ENCODE data around the gene KRTAP1-5.
A peak's percentile ranks its signal among the peaks of the same experiment; 100 is the strongest.
"Not testable (repeated sequence)": the region's sequence is repeated elsewhere in the genome, so short reads cannot be mapped to it uniquely, and the experiment has no call there.

KRTAP1-5 gene

GRCh38 chr17:41048441-41048840 lies 21.4 kb upstream of the KRTAP1-5 start:
- DNase-seq (ENCODE audit: low spot score): no peak

- not testable (repeated sequence) for DNase-seq (ENCODE audit: low spot score)
Measured at GRCh38 chr17:41046735-41047465, 19.9 kb upstream of the KRTAP1-5 start, which contains the start of gene KRTAP2-1. TSS of gene KRTAP2-1 (minus strand) at chr17:41047316. CDS start at chr17:41047267, 49 bp downstream.

- DNase-seq (ENCODE audit: low spot score): no peak
Measured at GRCh38 chr17:41042953-41043352, 15.9 kb upstream of the KRTAP1-5 start.

- peak; percentile 65 for DNase-seq (ENCODE audit: low spot score)
Measured at GRCh38 chr17:41040783-41041571, 14.0 kb upstream of the KRTAP1-5 start, which contains the start of gene KRTAP1-1. TSS of gene KRTAP1-1 (minus strand) at chr17:41041450. CDS start at chr17:41041397, 53 bp downstream.

- DNase-seq (ENCODE audit: low spot score): no peak
Measured at GRCh38 chr17:41037853-41038350, 10.9 kb upstream of the KRTAP1-5 start.

- not testable (repeated sequence) for DNase-seq (ENCODE audit: low spot score)
Measured at GRCh38 chr17:41034346-41034935, 7.4 kb upstream of the KRTAP1-5 start, which contains the start of gene KRTAP1-3. TSS of gene KRTAP1-3 (minus strand) at chr17:41034874. CDS start at chr17:41034821, 53 bp downstream.

GRCh38 chr17:41029633-41030245 lies 2.7 kb upstream of the KRTAP1-5 start, which contains the start of gene KRTAP1-4:
TSS of gene KRTAP1-4 (minus strand) at chr17:41030195. CDS start at chr17:41030078, 117 bp downstream.
- DNase-seq (ENCODE audit: low spot score): no peak

- DNase-seq (ENCODE audit: low spot score): no peak
Measured at GRCh38 chr17:41024697-41025096, 2.3 kb downstream of the KRTAP1-5 start.

- DNase-seq (ENCODE audit: low spot score): no peak
Measured at GRCh38 chr17:41020336-41020735, 6.7 kb downstream of the KRTAP1-5 start.

- DNase-seq (ENCODE audit: low spot score): no peak
Measured at GRCh38 chr17:41019415-41019814, 7.6 kb downstream of the KRTAP1-5 start.

- no peak for DNase-seq (ENCODE audit: low spot score)
Measured at GRCh38 chr17:41018541-41018940, 8.5 kb downstream of the KRTAP1-5 start.

GRCh38 chr17:41016578-41017215 lies 10.3 kb downstream of the KRTAP1-5 start:
- no peak for DNase-seq (ENCODE audit: low spot score)

- no peak for DNase-seq (ENCODE audit: low spot score)
Measured at GRCh38 chr17:41015454-41015853, 11.6 kb downstream of the KRTAP1-5 start.

GRCh38 chr17:41013606-41014005 lies 13.4 kb downstream of the KRTAP1-5 start:
- DNase-seq (ENCODE audit: low spot score): no peak

GRCh38 chr17:41013181-41013580 lies 13.8 kb downstream of the KRTAP1-5 start:
- DNase-seq (ENCODE audit: low spot score): no peak

- no peak for DNase-seq (ENCODE audit: low spot score)
Measured at GRCh38 chr17:41012326-41013120, 14.5 kb downstream of the KRTAP1-5 start.

GRCh38 chr17:41010441-41010840 lies 16.6 kb downstream of the KRTAP1-5 start:
- DNase-seq (ENCODE audit: low spot score): no peak

- DNase-seq (ENCODE audit: low spot score): no peak
Measured at GRCh38 chr17:41009936-41010335, 17.1 kb downstream of the KRTAP1-5 start.

- no peak for DNase-seq (ENCODE audit: low spot score)
Measured at GRCh38 chr17:41009301-41009760, 17.7 kb downstream of the KRTAP1-5 start.

GRCh38 chr17:41008811-41009210 lies 18.2 kb downstream of the KRTAP1-5 start, which contains the start of gene KRTAP3-1:
TSS of gene KRTAP3-1 (minus strand) at chr17:41009128. CDS start at chr17:41009074, 54 bp downstream.
- DNase-seq (ENCODE audit: low spot score): no peak
